Inferior parietal cortex (tissue), 1 donor: ENCODE data around the gene STBD1.
"Not testable (repeated sequence)": the region's sequence is repeated elsewhere in the genome, so short reads cannot be mapped to it uniquely, and the experiment has no call there.

ENCODE experiments used
- DNase-seq: peaks from one replicate; pipeline ENCODE4 v3.0.0-alpha.2; 2016; ENCODE audit errors: extremely low spot score

Gene STBD1

GRCh38 chr4:76305971-76306881 is at the start of gene STBD1:
TSS of gene STBD1 (plus strand) at chr4:76306733. CDS start at chr4:76306770, 37 bp downstream.
- peak; percentile 22 for DNase-seq

- no peak for DNase-seq
Measured at GRCh38 chr4:76256968-76257367, 49.6 kb upstream of the STBD1 start.

GRCh38 chr4:76257824-76258223 is 48.7 kb upstream of the STBD1 start:
- DNase-seq: peak; percentile 15

- DNase-seq: no peak
Measured at GRCh38 chr4:76260571-76260970, 46.0 kb upstream of the STBD1 start.

GRCh38 chr4:76265631-76266218 is 40.8 kb upstream of the STBD1 start:
- no peak for DNase-seq

GRCh38 chr4:76266627-76267026 is 39.9 kb upstream of the STBD1 start:
- no peak for DNase-seq

GRCh38 chr4:76267811-76268210 is 38.7 kb upstream of the STBD1 start:
- DNase-seq: no peak

GRCh38 chr4:76270244-76271175 is 36.0 kb upstream of the STBD1 start:
- no peak for DNase-seq

- no peak for DNase-seq
Measured at GRCh38 chr4:76271248-76271647, 35.3 kb upstream of the STBD1 start.

- DNase-seq: no peak
Measured at GRCh38 chr4:76272073-76272472, 34.5 kb upstream of the STBD1 start.

GRCh38 chr4:76272582-76272981 is 34.0 kb upstream of the STBD1 start:
- DNase-seq: no peak

GRCh38 chr4:76272999-76273398 is 33.5 kb upstream of the STBD1 start:
- DNase-seq: no peak

GRCh38 chr4:76275486-76276124 is 30.9 kb upstream of the STBD1 start:
- no peak for DNase-seq

GRCh38 chr4:76276813-76277212 is 29.7 kb upstream of the STBD1 start:
- DNase-seq: no peak

- DNase-seq: no peak
Measured at GRCh38 chr4:76277667-76278066, 28.9 kb upstream of the STBD1 start.

GRCh38 chr4:76278583-76278982 is 27.9 kb upstream of the STBD1 start:
- DNase-seq: no peak

GRCh38 chr4:76279462-76279861 is 27.1 kb upstream of the STBD1 start:
- DNase-seq: no peak

- no peak for DNase-seq
Measured at GRCh38 chr4:76280488-76281441, 25.8 kb upstream of the STBD1 start.

GRCh38 chr4:76281594-76281993 is 24.9 kb upstream of the STBD1 start:
- not testable (repeated sequence) for DNase-seq

- DNase-seq: no peak
Measured at GRCh38 chr4:76282941-76283689, 23.4 kb upstream of the STBD1 start.
